H1 (cell line): ENCODE measurements around the gene PRKAA1. TPM values are rescaled to one million over a fixed set of nuclear protein-coding genes. Genes with fewer than 3 reads are reported as not detected.

Source experiments
- CTCF ChIA-PET: fragments of 300-600 bp; sonication (Branson Sonifier 250); formaldehyde crosslinking; loops from one replicate; lab custom pipeline; 2021; ENCODE audit not compliant: partially characterized antibody; lab: Charles Lee
- POLR2A ChIA-PET: fragments of 300-600 bp; sonication (Branson Sonifier 250); formaldehyde crosslinking; loops from one replicate; lab custom pipeline; 2021; ENCODE audit warnings: inconsistent platforms; ENCODE audit not compliant: partially characterized antibody; lab: Charles Lee
- DNase-seq, 2 experiments: peaks; one replicate each; pipeline versions ENCODE4 v3.0.0 to v3.0.0-alpha.2; 2010 to 2022; ENCODE audit warnings: low spot score in 2 of 2, low read depth in 1 of 2, mixed read lengths in 1 of 2
- FAIRE-seq: peaks from 2 replicates; lab custom pipeline; 2011; peaks lifted over from hg19 to GRCh38; lab: Jason Lieb, UNC
- H2AFZ ChIP-seq: 2 replicates; pipeline ENCODE4 v1.8.1; 2012; ENCODE audit warnings: low read length, inconsistent platforms
- H2AK5ac ChIP-seq: 2 replicates; pipeline ENCODE4 v1.6.1; 2013; ENCODE audit warnings: low read depth, low read length
- H2BK120ac ChIP-seq: replicated peaks from 2 replicates; pipeline ENCODE3; 2013; ENCODE audit warnings: low read depth, low read length, inconsistent platforms
- H2BK12ac ChIP-seq: 2 replicates; pipeline ENCODE4 v1.6.1; 2013; ENCODE audit warnings: low read depth, low read length
- H2BK15ac ChIP-seq: 2 replicates; pipeline ENCODE4 v1.6.1; 2013; ENCODE audit warnings: low read length
- H2BK20ac ChIP-seq: 2 replicates; pipeline ENCODE4 v1.6.1; 2013; ENCODE audit warnings: low read length
- H2BK5ac ChIP-seq: 2 replicates; pipeline ENCODE4 v1.6.1; 2013; ENCODE audit warnings: low read depth, low read length
- H3K14ac ChIP-seq: 2 replicates; pipeline ENCODE4 v1.6.1; 2013; ENCODE audit warnings: inconsistent platforms; ENCODE audit not compliant: insufficient read length
- H3K18ac ChIP-seq: 2 replicates; pipeline ENCODE4 v1.6.1; 2013; ENCODE audit warnings: low read length; ENCODE audit errors: extremely low read depth
- H3K23ac ChIP-seq: 2 replicates; pipeline ENCODE4 v1.6.1; 2013; ENCODE audit warnings: inconsistent platforms; ENCODE audit not compliant: insufficient read length
- H3K23me2 ChIP-seq: 2 replicates; pipeline ENCODE4 v1.6.1; 2013; ENCODE audit warnings: low read depth, low read length
- H3K27ac ChIP-seq: 2 replicates; pipeline ENCODE4 v1.6.1; 2011; ENCODE audit warnings: low read depth, low read length, inconsistent platforms
- H3K27me3 ChIP-seq, 4 experiments: replicated peaks in 1 of 4; 1 replicate in 1 of 4; 2 replicates in 3 of 4; pipeline versions ENCODE4 v1.6.1 to v1.8.1; 2011 to 2013; ENCODE audit warnings: low read length in 3 of 4, mild to moderate bottlenecking in 3 of 4, inconsistent platforms in 2 of 4, mixed read lengths in 2 of 4, moderate library complexity in 1 of 4; ENCODE audit not compliant: control insufficient read depth in 3 of 4, insufficient read depth in 3 of 4; ENCODE audit errors: extremely low read depth in 1 of 4
- H3K36me3 ChIP-seq, 4 experiments: 2 replicates each; pipeline versions ENCODE4 v1.6.1 to v1.8.1; 2011 to 2013; ENCODE audit warnings: mild to moderate bottlenecking in 4 of 4, low read length in 3 of 4, moderate library complexity in 2 of 4, control low read depth in 1 of 4, inconsistent platforms in 1 of 4; ENCODE audit not compliant: insufficient read depth in 4 of 4, control insufficient read depth in 2 of 4
- H3K4ac ChIP-seq: replicated peaks from 2 replicates; pipeline ENCODE3; 2013; ENCODE audit warnings: low read length, low read depth, mixed read lengths, inconsistent platforms; ENCODE audit not compliant: insufficient read length
- H3K4me1 ChIP-seq, 4 experiments: replicated peaks in 1 of 4; 1 replicate in 1 of 4; 2 replicates in 3 of 4; pipeline versions ENCODE4 v1.6.1 to v1.8.1; 2011 to 2013; ENCODE audit warnings: low read length in 3 of 4, inconsistent platforms in 2 of 4, mixed read lengths in 1 of 4; ENCODE audit not compliant: insufficient read depth in 4 of 4, control insufficient read depth in 3 of 4
- H3K4me2 ChIP-seq, 2 experiments: 2 replicates each; pipeline versions ENCODE4 v1.6.1 to v1.8.1; 2011 to 2013; ENCODE audit warnings: low read depth in 2 of 2, low read length in 2 of 2, control low read depth in 1 of 2, inconsistent platforms in 1 of 2, mild to moderate bottlenecking in 1 of 2; ENCODE audit not compliant: insufficient read depth in 1 of 2
- H3K4me3 ChIP-seq, 4 experiments: fragments of 200-600, 300-600 bp in 1 of 4; sonication (generic), shearing (Covaris generic), sonication (Bioruptor Twin) in 1 of 4; 2 replicates each; pipeline versions ENCODE4 v1.5.1 to v1.8.1; 2011 to 2016; ENCODE audit warnings: low read length in 4 of 4, low read depth in 3 of 4, control low read depth in 2 of 4, inconsistent platforms in 2 of 4, mild to moderate bottlenecking in 2 of 4, mixed read lengths in 1 of 4, moderate library complexity in 1 of 4; ENCODE audit not compliant: insufficient read depth in 2 of 4; ENCODE audit errors: extremely low read depth in 1 of 4
- H3K56ac ChIP-seq: replicated peaks from 2 replicates; pipeline ENCODE3; 2013; ENCODE audit warnings: low read depth, mild to moderate bottlenecking, mixed read lengths, low read length, inconsistent platforms; ENCODE audit not compliant: insufficient read length
- H3K79me1 ChIP-seq: 2 replicates; pipeline ENCODE4 v1.6.1; 2013; ENCODE audit warnings: low read depth, low read length, control low read depth
- H3K79me2 ChIP-seq, 2 experiments: 2 replicates each; pipeline versions ENCODE4 v1.6.1 to v1.8.1; 2012 to 2013; ENCODE audit warnings: low read length in 2 of 2, mild to moderate bottlenecking in 2 of 2, inconsistent platforms in 1 of 2; ENCODE audit not compliant: insufficient read depth in 2 of 2, control insufficient read depth in 1 of 2
- H3K9ac ChIP-seq, 4 experiments: replicated peaks in 1 of 4; 1 replicate in 1 of 4; 2 replicates in 3 of 4; pipeline versions ENCODE4 v1.6.1 to v1.8.1; 2011 to 2013; ENCODE audit warnings: low read depth in 3 of 4, low read length in 3 of 4, control low read depth in 2 of 4, mild to moderate bottlenecking in 2 of 4, moderate library complexity in 2 of 4, inconsistent platforms in 1 of 4; ENCODE audit errors: extremely low read depth in 1 of 4
- H3K9me3 ChIP-seq, 2 experiments: 2 replicates each; pipeline versions ENCODE4 v1.6.1 to v1.8.1; 2012 to 2013; ENCODE audit warnings: mild to moderate bottlenecking in 2 of 2, moderate library complexity in 2 of 2, control low read depth in 1 of 2, inconsistent platforms in 1 of 2, low read depth in 1 of 2, low read length in 1 of 2, mixed read lengths in 1 of 2; ENCODE audit not compliant: insufficient read depth in 2 of 2
- H4K20me1 ChIP-seq, 2 experiments: replicated peaks in 1 of 2; 2 replicates each; pipeline versions ENCODE3 to v1.8.1; 2011 to 2013; ENCODE audit warnings: inconsistent platforms in 2 of 2, low read length in 2 of 2, mild to moderate bottlenecking in 1 of 2; ENCODE audit not compliant: insufficient read depth in 2 of 2, control insufficient read depth in 1 of 2
- H4K5ac ChIP-seq: 2 replicates; pipeline ENCODE4 v1.6.1; 2013; ENCODE audit warnings: low read length, low read depth, mixed read lengths, inconsistent platforms; ENCODE audit not compliant: insufficient read length
- H4K8ac ChIP-seq: 2 replicates; pipeline ENCODE4 v1.8.0; 2013; ENCODE audit warnings: mild to moderate bottlenecking, moderate library complexity, low read length, inconsistent platforms; ENCODE audit not compliant: insufficient read depth; ENCODE audit errors: extremely low read depth
- H4K91ac ChIP-seq: replicated peaks from 2 replicates; pipeline ENCODE3; 2013; ENCODE audit warnings: low read length, mixed read lengths, inconsistent platforms; ENCODE audit not compliant: insufficient read length
- BACH1 ChIP-seq: IDR thresholded peaks from 2 replicates; pipeline ENCODE4 v1.6.1; 2012; ENCODE audit warnings: low read length, improper control_type of control experiment
- CHD1 ChIP-seq: IDR thresholded peaks from 2 replicates; pipeline ENCODE4 v1.6.1; 2012; ENCODE audit warnings: low read depth, low read length, improper control_type of control experiment
- KDM4A ChIP-seq: IDR thresholded peaks from one replicate; pipeline ENCODE4 v1.7.1; 2012; ENCODE audit warnings: low read depth, mild to moderate bottlenecking, moderate library complexity, low read length, inconsistent platforms; ENCODE audit not compliant: severe bottlenecking
- MAX ChIP-seq: IDR thresholded peaks from 2 replicates; pipeline ENCODE4 v1.6.1; 2012; ENCODE audit warnings: inconsistent platforms
- SIN3A ChIP-seq, 2 experiments: IDR thresholded peaks in 1 of 2; conservative IDR thresholded peaks in 1 of 2; 2 replicates each; pipeline ENCODE4 v1.6.1; 2011 to 2012; ENCODE audit warnings: low read length in 2 of 2, improper control_type of control experiment in 1 of 2, low read depth in 1 of 2, mild to moderate bottlenecking in 1 of 2
- USF2 ChIP-seq: IDR thresholded peaks from 2 replicates; pipeline ENCODE4 v1.6.1; 2011; ENCODE audit warnings: low read length, improper control_type of control experiment
- WGBS, 2 experiments: shearing (Covaris generic) in 1 of 2; methylation state at CpG; one replicate each; pipeline versions ENCODE4 v1.1.6 to v1.1.7; 2013 to 2015; ENCODE audit warnings: low lambda C conversion rate in 2 of 2, mixed read lengths in 2 of 2, inconsistent platforms in 1 of 2, low coverage in 1 of 2, missing lambda C conversion rate in 1 of 2; ENCODE audit not compliant: insufficient replicate concordance in 2 of 2, insufficient coverage in 1 of 2, insufficient read length in 1 of 2; ENCODE audit errors: extremely low coverage in 1 of 2, missing lambda C conversion rate in 1 of 2; 5-methylcytosine and 5-hydroxymethylcytosine counted together
- long read RNA-seq, 2 experiments: library from RNA in 1 of 2; library from capped mRNA in 1 of 2; stranded (forward); transcript quantifications; one replicate each; pipeline ENCODE4 v2.0.0, GENCODE V29; 2021; ENCODE audit warnings: inconsistent platforms in 1 of 2
- polyA minus RNA-seq, 3 experiments: library from RNA; depleted of rRNA, polyadenylated mRNA; stranded (reverse); fragments of >200 nt; gene quantifications; 1 replicate in 2 of 3; 2 replicates in 1 of 3; pipeline ENCODE4 v1.2.3, GENCODE V29; 2011
- polyA plus RNA-seq, 7 experiments: library from polyadenylated mRNA; depleted of rRNA in 3 of 7; stranded (reverse) in 5 of 7; unstranded in 2 of 7; fragments of >200 nt in 5 of 7; fragments of 200-250 nt in 2 of 7; gene quantifications; 1 replicate in 5 of 7; 2 replicates in 1 of 7; 4 replicates in 1 of 7; pipeline versions ENCODE4 v1.2.1 to v1.2.3, GENCODE V29; 2011 to 2013; ENCODE audit warnings: missing spikeins in 2 of 7, mixed read lengths in 2 of 7
- total RNA-seq: library from RNA; stranded (reverse); fragmentation: NEBNext Ultra II Directional; extraction: Animal tissue kit (Norgen Biotek cat#: 25700); gene quantifications from 2 replicates; pipeline ENCODE4 v1.2.1, GENCODE V29; 2021

The PRKAA1 gene
- total RNA-seq (30.3 and 33.1 TPM in 2 replicates), polyA plus RNA-seq (2011; rRNA removed) (9.2 and 10.4 TPM in 2 replicates), polyA minus RNA-seq (2011; rRNA and poly(A)+ RNA removed) (13.5 and 24.9 TPM in 2 replicates)
- 12.6 TPM for polyA plus RNA-seq (2011; cell fraction: cytosol; rRNA removed)
- polyA plus RNA-seq (2011; cell fraction: nucleus; rRNA removed) = 12.5 TPM
- polyA plus RNA-seq (2012, experiment 1 of 2) = 16.8 to 32.6 TPM (median 21.3 TPM) in 4 replicates
- polyA plus RNA-seq (2012, experiment 2 of 2) = 1.9 TPM
- polyA plus RNA-seq (2013, experiment 1 of 2) = 24.1 TPM
- 24.0 TPM for polyA plus RNA-seq (2013, experiment 2 of 2)
- polyA minus RNA-seq (2011; cell fraction: cytosol; rRNA and poly(A)+ RNA removed) = 16.7 TPM
- 29.1 TPM for polyA minus RNA-seq (2011; cell fraction: nucleus; rRNA and poly(A)+ RNA removed)
- long read RNA-seq, experiment 1, full-length matches to known transcripts = 3 of 17 reads
- long read RNA-seq, experiment 1, partial matches to known transcripts = 2 of 17 reads
- long read RNA-seq, experiment 1, other reads (novel, unspliced or antisense) = 12 of 17 reads
- long read RNA-seq, experiment 2, full-length matches to known transcripts = 11 of 16 reads
- long read RNA-seq, experiment 2, partial matches to known transcripts = 3 of 16 reads
- long read RNA-seq, experiment 2, other reads (novel, unspliced or antisense) = 2 of 16 reads

GRCh38 chr5:40798012-40798800, at the start of gene PRKAA1:
Gene PRKAA1 (minus strand): TSS chr5:40798374. CDS start chr5:40798189, 185 bp downstream.
- no peaks in the 10 kb centered on the region; a peak in 1 of 4 replicates for H3K9me3 ChIP-seq
- POLR2A ChIA-PET = interaction anchor here (0.6 to 1.5 kb wide), 12 partner anchors 8 to 73 kb away, joined by 3 to 5 read pairs (median 3); no protein-coding TSS in a partner anchor
- no peak for FAIRE-seq
- no peak within 1 kb of the TSS for H3K23ac ChIP-seq
- H3K18ac ChIP-seq = peak within 1 kb of the TSS; percentile 95; the same call in 1 of the 2 replicates
- H3K79me2 ChIP-seq = peaks cover 25 to 44% of the 10 kb centered on the region in 2 experiments
- H3K36me3 ChIP-seq = no peaks in the 10 kb centered on the region; a peak in 1 of 8 replicates
- H2BK120ac ChIP-seq = peak within 1 kb of the TSS; percentile 38
- H3K9ac ChIP-seq = peak within 1 kb of the TSS; percentile 87 to 98 (median 96)
- H4K8ac ChIP-seq = peak within 1 kb of the TSS; percentile 96
- CTCF ChIA-PET = interaction anchor here (0.5 to 1.7 kb wide), 8 partner anchors 10 to 22 kb away, joined by 3 to 7 read pairs (median 3); no protein-coding TSS in a partner anchor
- peak; percentile 58 to 95 for DNase-seq
- H3K27me3 ChIP-seq = no peaks in the 10 kb centered on the region
- peak within 1 kb of the TSS; percentile 95 for H3K27ac ChIP-seq
- peak within 1 kb of the TSS; percentile 91 for H3K4ac ChIP-seq
- peaks cover 0 to 5% (median 0%) of the 10 kb centered on the region in 4 experiments; a peak in 2 of 7 replicates for H3K4me1 ChIP-seq
- no peak within 1 kb of the TSS for H2BK15ac ChIP-seq
- H3K56ac ChIP-seq = peak within 1 kb of the TSS; percentile 96
- no peak within 1 kb of the TSS for H3K14ac ChIP-seq
- H2BK20ac ChIP-seq = no peak within 1 kb of the TSS
- H2BK5ac ChIP-seq = peak within 1 kb of the TSS; percentile 93
- peak within 1 kb of the TSS; percentile 97 for H4K91ac ChIP-seq
- no peaks in the 10 kb centered on the region; the same call in 1 of the 2 replicates for H3K23me2 ChIP-seq
- peak within 1 kb of the TSS; percentile 51 to 81 for H3K4me2 ChIP-seq
- peak within 1 kb of the TSS; percentile 97; the same call in 1 of the 2 replicates for H2BK12ac ChIP-seq
- peaks cover 0 to 3% of the 10 kb centered on the region in 2 experiments for H4K20me1 ChIP-seq
- H2AFZ ChIP-seq = peak within 1 kb of the TSS; percentile 92
- H2AK5ac ChIP-seq = no peak within 1 kb of the TSS
- H3K4me3 ChIP-seq = peak within 1 kb of the TSS; percentile 68 to 98 (median 92)
- H3K79me1 ChIP-seq = no peaks in the 10 kb centered on the region; the same call in 1 of the 2 replicates
- WGBS, 2 experiments = 1% methylated on average over 30 of the region's 70 CpGs; no CpG with 5 or more reads in 1 of the 2 experiments
- H4K5ac ChIP-seq = peak within 1 kb of the TSS; percentile 97
- TF ChIP-seq CHD1 = no peak
- no peak for TF ChIP-seq BACH1
- TF ChIP-seq USF2 = no peak
- no peak for TF ChIP-seq SIN3A (conservative IDR thresholded peaks at IDR 0.05 in 1 of 2, IDR thresholded peaks at IDR 0.05 in 1 of 2; ENCODE audit: low read depth in 1 of 2, low read length in 2 of 2)
- peak; percentile 82 for TF ChIP-seq KDM4A
- TF ChIP-seq MAX = peak; percentile 77
